Fibroblast of mammary gland (primary cell): ENCODE results near the gene JARID2.

Experiments
- DNase-seq: peaks from one replicate; pipeline ENCODE4 v3.0.0-alpha.2; 2010; ENCODE audit warnings: low read depth
- H3K4me3 ChIP-seq: 2 replicates; pipeline ENCODE4 v1.5.1; 2011; ENCODE audit warnings: low read depth, mild to moderate bottlenecking, low read length, moderate library complexity; ENCODE audit not compliant: control insufficient read depth
- CTCF ChIP-seq: conservative IDR thresholded peaks from 2 replicates; pipeline ENCODE4 v1.5.1; 2011; ENCODE audit warnings: low read depth, low read length, inconsistent platforms; ENCODE audit not compliant: control insufficient read depth, insufficient read depth

The JARID2 gene

GRCh38 chr6:15402406-15403045 is 156.7 kb downstream of the JARID2 start:
- no peak overlapping the region for H3K4me3 ChIP-seq
- DNase-seq = no peak
- no peak for TF ChIP-seq CTCF

- no peak overlapping the region for H3K4me3 ChIP-seq
- TF ChIP-seq CTCF = no peak
- no peak for DNase-seq
These were observed 157.4 kb downstream of the JARID2 start for GRCh38 chr6:15403094-15403755.

GRCh38 chr6:15404685-15404980 is 158.8 kb downstream of the JARID2 start:
- no peak for DNase-seq
- H3K4me3 ChIP-seq = no peak overlapping the region
- TF ChIP-seq CTCF = no peak

GRCh38 chr6:15405129-15406068 is 159.5 kb downstream of the JARID2 start:
- no peak for DNase-seq
- TF ChIP-seq CTCF = no peak
- no peak overlapping the region for H3K4me3 ChIP-seq

- H3K4me3 ChIP-seq = no peak overlapping the region
- TF ChIP-seq CTCF = no peak
- no peak for DNase-seq
These were observed 160.6 kb downstream of the JARID2 start for GRCh38 chr6:15406452-15406851.

GRCh38 chr6:15408008-15408407 is 162.1 kb downstream of the JARID2 start:
- DNase-seq = no peak
- no peak overlapping the region for H3K4me3 ChIP-seq
- no peak for TF ChIP-seq CTCF
